Astrocyte (in vitro differentiated cells and primary cell): ENCODE data around the gene STK24. TPM values are rescaled to one million over a fixed set of nuclear protein-coding genes. Genes with fewer than 3 reads are reported as not detected.

Experiments
- DNase-seq: peaks from one replicate; pipeline ENCODE4 v3.0.0-alpha.2; 2010; ENCODE audit warnings: low read depth
- FAIRE-seq: peaks from 2 replicates; lab custom pipeline; 2011; peaks lifted over from hg19 to GRCh38; lab: Jason Lieb, UNC
- H2AFZ ChIP-seq: 2 replicates; pipeline ENCODE4 v1.6.0; 2012; ENCODE audit warnings: low read depth, low read length, inconsistent platforms
- H3K27ac ChIP-seq: 2 replicates; pipeline ENCODE4 v1.5.1; 2011; ENCODE audit warnings: low read depth, low read length, inconsistent platforms
- H3K27me3 ChIP-seq: 2 replicates; pipeline ENCODE4 v1.6.0; 2011; ENCODE audit warnings: low read length, inconsistent platforms; ENCODE audit not compliant: insufficient read depth
- H3K36me3 ChIP-seq: 2 replicates; pipeline ENCODE4 v1.5.1; 2011; ENCODE audit warnings: low read length, inconsistent platforms; ENCODE audit not compliant: insufficient read depth
- H3K4me1 ChIP-seq: 2 replicates; pipeline ENCODE4 v1.5.1; 2011; ENCODE audit warnings: low read length, inconsistent platforms; ENCODE audit not compliant: insufficient read depth
- H3K4me2 ChIP-seq: 2 replicates; pipeline ENCODE4 v1.6.0; 2012; ENCODE audit warnings: low read length, inconsistent platforms
- H3K4me3 ChIP-seq: 2 replicates; pipeline ENCODE4 v1.5.1; 2011; ENCODE audit warnings: low read depth, mild to moderate bottlenecking, low read length, inconsistent platforms; ENCODE audit not compliant: insufficient read depth
- H3K79me2 ChIP-seq: 2 replicates; pipeline ENCODE4 v1.6.0; 2012; ENCODE audit warnings: mild to moderate bottlenecking, low read length, inconsistent platforms; ENCODE audit not compliant: insufficient read depth
- H3K9ac ChIP-seq: 2 replicates; pipeline ENCODE4 v1.6.0; 2012; ENCODE audit warnings: mild to moderate bottlenecking, low read length, inconsistent platforms
- H3K9me3 ChIP-seq: 2 replicates; pipeline ENCODE4 v1.5.1; 2012; ENCODE audit warnings: low read depth, mild to moderate bottlenecking, low read length, inconsistent platforms; ENCODE audit not compliant: insufficient read depth
- H4K20me1 ChIP-seq: 2 replicates; pipeline ENCODE4 v1.6.0; 2012; ENCODE audit warnings: low read length, inconsistent platforms; ENCODE audit not compliant: insufficient read depth
- H3K27ac Mint-ChIP-seq: one replicate; pipeline ENCODE4 v1.8.0; 2021; ENCODE audit warnings: mild to moderate bottlenecking, mixed read lengths; ENCODE audit not compliant: unreplicated experiment
- H3K27me3 Mint-ChIP-seq: one replicate; pipeline ENCODE4 v1.8.0; 2021; ENCODE audit warnings: low read depth, mixed read lengths; ENCODE audit not compliant: unreplicated experiment
- H3K36me3 Mint-ChIP-seq: one replicate; pipeline ENCODE4 v1.8.0; 2021; ENCODE audit warnings: low read depth, mixed read lengths; ENCODE audit not compliant: unreplicated experiment
- H3K4me1 Mint-ChIP-seq: one replicate; pipeline ENCODE4 v1.8.0; 2021; ENCODE audit warnings: low read depth, mixed read lengths; ENCODE audit not compliant: unreplicated experiment
- H3K4me3 Mint-ChIP-seq: one replicate; pipeline ENCODE4 v1.8.0; 2021; ENCODE audit warnings: mild to moderate bottlenecking, moderate library complexity, mixed read lengths; ENCODE audit not compliant: unreplicated experiment
- H3K9me3 Mint-ChIP-seq: one replicate; pipeline ENCODE4 v1.8.0; 2021; ENCODE audit warnings: mild to moderate bottlenecking, mixed read lengths; ENCODE audit not compliant: unreplicated experiment
- CTCF ChIP-seq: IDR thresholded peaks from 2 replicates; pipeline ENCODE4 v1.5.1; 2011; ENCODE audit warnings: low read depth, mild to moderate bottlenecking, inconsistent platforms, low read length, moderate library complexity; ENCODE audit not compliant: insufficient read depth
- EZH2 ChIP-seq: IDR thresholded peaks from 2 replicates; pipeline ENCODE4 v1.6.1; 2012; ENCODE audit warnings: mild to moderate bottlenecking, low read length, inconsistent platforms; ENCODE audit not compliant: insufficient read depth
- total RNA-seq: library from RNA; stranded (reverse); gene quantifications from 2 replicates; pipeline ENCODE4 v1.2.1, GENCODE V29; 2021

STK24 gene
- total RNA-seq, 1 donor from 2014 or later, result 96.1 TPM

DNA sequence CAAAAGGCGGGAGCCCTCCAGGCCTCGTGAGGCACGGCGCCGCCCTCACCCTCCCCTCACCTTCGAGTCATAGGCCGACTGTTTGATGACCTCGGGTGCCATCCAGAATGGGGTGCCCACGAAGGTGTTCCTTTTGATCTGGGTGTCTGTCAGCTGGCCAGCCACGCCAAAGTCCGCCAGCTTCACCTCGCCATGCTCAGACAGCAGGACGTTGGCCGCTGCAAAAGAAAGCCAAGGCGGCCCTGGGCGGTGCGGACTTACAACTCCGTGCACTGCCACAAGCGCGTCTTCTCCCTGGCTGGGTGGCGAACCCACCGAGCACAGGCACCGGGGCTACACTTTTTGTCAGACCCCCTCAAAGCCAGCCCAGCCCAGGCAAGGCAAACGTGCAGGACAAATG, 102.1 kb downstream of the STK24 start:
- H3K4me3 ChIP-seq, result no peak overlapping the region
- H3K27ac ChIP-seq, result no peak overlapping the region
- peaks cover 25% of the 10 kb centered on the region for H3K36me3 Mint-ChIP-seq
- H3K9ac ChIP-seq, result no peak overlapping the region
- TF ChIP-seq CTCF (no peak), EZH2 (no peak)
- H3K36me3 ChIP-seq, result peaks cover 9% of the 10 kb centered on the region
- no peak overlapping the region for H3K4me3 Mint-ChIP-seq
- H3K27me3 Mint-ChIP-seq, result no peaks in the 10 kb centered on the region
- H3K9me3 Mint-ChIP-seq, result no peaks in the 10 kb centered on the region
- H4K20me1 ChIP-seq, result no peaks in the 10 kb centered on the region
- peaks cover 36% of the 10 kb centered on the region for H3K4me1 ChIP-seq
- H3K4me1 Mint-ChIP-seq, result peaks cover 45% of the 10 kb centered on the region
- no peak for DNase-seq
- no peaks in the 10 kb centered on the region for H3K9me3 ChIP-seq
- no peak overlapping the region for H3K27ac Mint-ChIP-seq
- no peaks in the 10 kb centered on the region for H3K27me3 ChIP-seq
- no peak overlapping the region for H2AFZ ChIP-seq
- no peak for FAIRE-seq
- H3K4me2 ChIP-seq, result no peak overlapping the region
- H3K79me2 ChIP-seq, result peaks cover 65% of the 10 kb centered on the region

- Histone ChIP-seq H3K4me3 (no peak overlapping the region), H3K79me2 (peaks cover 64% of the 10 kb centered on the region), H3K4me2 (no peak overlapping the region), H3K9me3 (no peaks in the 10 kb centered on the region), H3K9ac (no peak overlapping the region), H2AFZ (no peak overlapping the region), H3K27ac (no peak overlapping the region), H3K27me3 (no peaks in the 10 kb centered on the region), H3K4me1 (peaks cover 36% of the 10 kb centered on the region), H4K20me1 (no peaks in the 10 kb centered on the region), H3K36me3 (peaks cover 9% of the 10 kb centered on the region)
- no peak overlapping the region for H3K4me3 Mint-ChIP-seq
- no peaks in the 10 kb centered on the region for H3K9me3 Mint-ChIP-seq
- H3K36me3 Mint-ChIP-seq, result peaks cover 27% of the 10 kb centered on the region
- no peak overlapping the region for H3K27ac Mint-ChIP-seq
- peaks cover 40% of the 10 kb centered on the region for H3K4me1 Mint-ChIP-seq
- no peaks in the 10 kb centered on the region for H3K27me3 Mint-ChIP-seq
- FAIRE-seq (no peak), DNase-seq (no peak)
- no peak for TF ChIP-seq CTCF
- no peak for TF ChIP-seq EZH2
These were observed 102.6 kb downstream of the STK24 start for GRCh38 chr13:98474292-98474691.

DNA sequence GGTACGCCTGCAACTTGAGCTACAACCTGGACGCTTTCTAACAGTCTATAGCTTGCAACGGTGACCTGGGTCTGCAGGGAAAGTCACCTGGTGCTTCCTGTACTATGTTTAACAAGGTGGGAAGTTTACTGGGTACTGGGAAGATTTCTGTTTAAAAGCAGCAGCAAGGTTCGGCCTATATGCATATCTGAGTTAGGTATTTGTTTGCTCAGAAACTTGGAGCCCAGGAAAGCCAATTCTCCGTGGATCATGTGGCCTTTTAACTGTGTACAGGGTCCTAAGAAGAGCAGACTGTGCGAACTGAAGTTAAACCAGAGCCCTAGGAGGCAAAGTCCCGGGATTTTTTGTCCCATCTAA, 103.1 kb downstream of the STK24 start:
- FAIRE-seq (no peak), DNase-seq (no peak)
- no peak overlapping the region for H3K4me3 Mint-ChIP-seq
- H3K4me2 ChIP-seq, result no peak overlapping the region
- no peaks in the 10 kb centered on the region for H3K9me3 Mint-ChIP-seq
- peaks cover 33% of the 10 kb centered on the region for H3K4me1 ChIP-seq
- no peaks in the 10 kb centered on the region for H3K27me3 Mint-ChIP-seq
- H3K9me3 ChIP-seq, result no peaks in the 10 kb centered on the region
- H2AFZ ChIP-seq, result no peak overlapping the region
- peaks cover 9% of the 10 kb centered on the region for H3K36me3 ChIP-seq
- no peak overlapping the region for H3K27ac ChIP-seq
- peaks cover 60% of the 10 kb centered on the region for H3K79me2 ChIP-seq
- peaks cover 27% of the 10 kb centered on the region for H3K36me3 Mint-ChIP-seq
- no peak overlapping the region for H3K27ac Mint-ChIP-seq
- H3K9ac ChIP-seq, result no peak overlapping the region
- H4K20me1 ChIP-seq, result no peaks in the 10 kb centered on the region
- H3K4me3 ChIP-seq, result no peak overlapping the region
- H3K4me1 Mint-ChIP-seq, result peaks cover 36% of the 10 kb centered on the region
- no peak for TF ChIP-seq EZH2
- no peak for TF ChIP-seq CTCF
- no peaks in the 10 kb centered on the region for H3K27me3 ChIP-seq
